ENCODE data around the gene SET.
"Not testable (repeated sequence)": the region's sequence is repeated elsewhere in the genome, so short reads cannot be mapped to it uniquely, and the experiment has no call there.

The SET gene

DNA sequence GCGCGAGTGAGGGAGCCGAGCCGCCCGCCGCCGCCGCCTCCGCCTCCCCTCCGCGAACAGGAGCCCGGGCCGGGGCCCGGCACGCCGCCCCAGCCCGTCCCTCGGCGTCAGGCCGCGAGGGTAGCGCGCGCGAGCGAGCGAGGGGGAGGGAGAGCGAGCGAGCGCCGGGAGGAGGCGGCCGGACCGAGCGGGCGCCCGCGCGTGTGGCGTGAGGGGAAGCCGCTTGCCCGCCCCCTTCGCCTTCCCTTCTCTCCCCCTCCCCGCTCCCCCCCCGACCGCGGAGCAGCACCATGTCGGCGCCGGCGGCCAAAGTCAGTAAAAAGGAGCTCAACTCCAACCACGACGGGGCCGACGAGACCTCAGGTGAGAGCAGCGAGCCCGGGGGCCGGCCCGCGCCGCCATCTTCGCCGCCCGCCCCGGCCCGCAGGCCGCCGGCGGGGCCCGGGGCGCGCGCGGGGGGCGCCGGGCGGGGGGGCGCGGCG lies 312 bp downstream of the SET start:
- no peak for FAIRE-seq

DNA sequence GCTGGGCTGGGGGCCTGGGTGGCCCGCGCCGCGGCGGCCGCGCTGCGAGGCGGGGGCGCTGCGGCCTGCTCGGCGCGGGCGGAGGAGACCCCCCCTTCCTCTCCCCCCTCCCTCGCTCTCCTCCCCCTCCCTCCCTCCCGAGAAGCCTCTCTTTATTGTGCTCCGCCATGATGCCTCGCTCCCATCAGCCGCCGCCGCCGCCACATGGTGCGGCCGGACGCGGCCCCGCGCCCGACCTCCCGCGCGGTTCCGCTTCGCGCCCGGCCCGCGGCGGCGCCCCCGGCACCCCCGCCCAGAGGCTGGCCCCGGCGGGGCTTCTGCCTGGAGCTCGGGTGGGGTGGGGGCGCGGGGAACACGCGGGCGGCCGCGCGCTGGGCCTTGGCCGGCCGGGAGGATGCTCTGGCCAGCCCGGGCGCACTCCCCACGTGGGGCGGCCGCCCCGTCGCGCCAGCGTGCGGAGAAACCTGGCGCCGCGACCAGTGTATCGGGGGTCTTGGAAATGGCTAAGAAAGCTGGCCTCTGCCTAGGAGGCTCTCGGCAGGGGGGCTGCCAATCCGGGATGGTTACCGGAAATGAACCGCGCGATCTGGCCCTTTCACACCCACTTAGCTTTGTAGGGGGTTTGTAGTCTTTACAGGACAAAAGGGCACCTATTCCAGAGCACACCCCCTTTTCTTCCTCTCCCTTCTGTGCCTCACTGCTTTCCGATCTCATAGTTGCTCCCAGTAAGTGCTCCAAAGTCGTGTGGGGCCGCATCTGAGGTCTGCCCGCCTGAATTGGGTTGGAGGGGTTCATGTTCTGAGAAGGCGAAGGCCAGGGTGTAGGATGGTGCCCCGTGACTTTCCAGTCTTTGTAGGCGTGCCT lies 1.0 kb downstream of the SET start:
- no peak for FAIRE-seq

DNA sequence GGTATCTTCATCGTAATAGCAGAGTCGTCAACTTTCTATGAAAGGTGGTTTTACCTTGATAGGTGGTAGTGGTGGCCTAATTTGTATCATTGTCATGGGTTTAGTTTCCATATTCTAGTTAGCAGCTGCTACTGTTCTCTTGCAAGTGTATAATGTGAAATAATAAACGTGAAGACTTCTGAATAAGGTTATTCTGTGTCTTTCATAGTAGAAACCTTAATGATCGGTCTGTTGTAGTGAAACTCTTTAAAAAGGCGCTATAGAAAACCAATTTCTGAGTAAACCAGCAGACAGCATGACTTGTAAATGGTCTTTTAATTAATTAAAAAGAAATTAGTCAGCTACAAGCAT lies 1.6 kb downstream of the SET start:
- no peak for FAIRE-seq

DNA sequence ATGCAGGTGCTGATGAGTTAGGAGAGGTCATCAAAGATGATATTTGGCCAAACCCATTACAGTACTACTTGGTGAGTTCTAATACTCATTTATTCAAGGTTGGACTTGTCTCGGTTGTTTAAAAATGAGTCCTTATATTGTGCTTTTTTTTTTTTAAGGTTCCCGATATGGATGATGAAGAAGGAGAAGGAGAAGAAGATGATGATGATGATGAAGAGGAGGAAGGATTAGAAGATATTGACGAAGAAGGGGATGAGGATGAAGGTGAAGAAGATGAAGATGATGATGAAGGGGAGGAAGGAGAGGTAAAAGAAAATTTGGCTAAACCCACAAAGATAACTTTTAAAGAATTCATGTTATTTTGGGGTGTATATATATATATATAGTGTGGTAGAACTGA lies 4.7 kb downstream of the SET start:
- not testable (repeated sequence) for FAIRE-seq

DNA sequence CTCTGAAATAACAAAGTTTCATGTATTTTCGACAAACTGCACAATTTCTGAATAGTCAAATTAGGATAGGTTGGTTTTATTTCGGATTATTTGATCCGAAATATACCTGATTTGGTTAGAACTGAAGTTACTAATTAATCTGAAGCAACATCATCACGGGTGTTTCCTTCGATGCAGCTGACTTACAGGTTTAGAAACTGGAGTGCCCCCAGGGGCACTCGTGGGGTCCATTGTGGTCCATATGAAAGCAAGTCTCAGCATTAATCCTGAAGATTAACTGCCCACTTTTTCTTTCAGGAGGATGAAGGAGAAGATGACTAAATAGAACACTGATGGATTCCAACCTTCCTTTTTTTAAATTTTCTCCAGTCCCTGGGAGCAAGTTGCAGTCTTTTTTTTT lies 5.3 kb downstream of the SET start:
- FAIRE-seq = no peak

DNA sequence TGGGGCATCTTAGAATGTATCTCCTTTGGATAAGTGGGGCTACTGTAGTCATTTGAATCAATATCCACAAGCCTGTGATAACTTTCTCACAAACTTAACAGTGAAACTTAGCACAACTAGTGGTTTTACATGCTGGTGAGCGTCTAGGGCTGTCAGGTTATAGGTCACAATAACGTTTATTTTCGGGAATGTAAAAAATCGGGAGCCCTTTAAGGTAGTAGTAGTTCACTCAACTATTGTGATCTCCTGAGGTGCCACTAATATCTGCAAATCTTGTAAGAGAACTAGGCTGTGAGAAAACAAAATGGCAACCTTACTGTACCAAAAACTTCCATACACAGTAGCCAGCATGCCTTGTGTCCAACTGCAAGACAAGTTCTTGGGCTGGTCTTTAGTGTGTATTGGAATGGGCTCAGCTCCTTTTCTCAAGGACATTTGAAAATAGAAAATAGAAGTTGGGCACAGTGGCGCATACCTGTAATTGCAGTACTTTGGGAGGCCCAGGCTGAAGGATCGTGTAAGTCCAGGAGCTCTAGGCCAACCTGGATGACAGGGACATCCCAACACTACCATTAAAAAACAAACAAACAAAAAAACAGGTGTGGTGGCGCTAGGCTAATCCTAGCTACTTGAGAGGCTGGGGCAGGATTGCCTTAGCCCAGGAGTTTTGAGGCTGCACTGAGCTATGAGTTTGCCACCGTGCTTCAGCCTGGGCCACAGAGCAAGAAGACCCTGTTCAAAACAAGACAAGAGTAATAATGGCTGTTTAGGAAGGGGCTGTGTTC lies 8.1 kb downstream of the SET start:
- FAIRE-seq = no peak

DNA sequence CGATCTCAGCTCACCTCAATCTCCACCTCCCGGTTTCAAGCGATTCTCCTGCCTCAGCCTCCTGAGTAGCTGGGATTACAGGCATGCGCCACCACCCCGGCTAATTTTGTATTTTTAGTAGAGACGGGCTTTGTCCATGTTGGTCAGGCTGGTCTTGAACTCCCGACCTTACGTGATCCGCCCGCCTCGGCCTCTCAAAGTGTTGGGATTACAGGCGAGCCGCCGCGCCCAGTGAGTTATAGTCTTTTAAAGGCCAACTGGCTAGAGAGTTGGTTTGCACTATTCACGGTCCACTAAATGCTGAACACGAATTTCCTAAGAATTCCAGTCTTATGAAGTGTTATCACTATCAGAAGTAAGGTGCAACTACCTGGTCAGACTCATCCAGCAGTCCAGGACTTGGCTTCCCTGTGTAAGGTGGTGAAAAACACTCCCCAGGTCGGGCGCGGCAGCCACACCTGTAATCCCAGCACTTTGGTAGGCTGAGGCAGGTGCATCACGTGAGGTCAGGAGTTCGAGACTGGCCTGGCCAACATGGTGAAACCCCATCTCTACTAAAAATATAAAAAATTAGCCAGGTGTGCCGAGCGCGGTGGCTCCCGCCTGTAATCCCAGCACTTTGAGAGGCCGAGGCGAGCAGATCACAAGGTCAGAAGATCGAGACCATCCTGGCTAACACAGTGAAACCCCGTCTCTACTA lies 10.2 kb downstream of the SET start:
- not testable (repeated sequence) for FAIRE-seq

DNA sequence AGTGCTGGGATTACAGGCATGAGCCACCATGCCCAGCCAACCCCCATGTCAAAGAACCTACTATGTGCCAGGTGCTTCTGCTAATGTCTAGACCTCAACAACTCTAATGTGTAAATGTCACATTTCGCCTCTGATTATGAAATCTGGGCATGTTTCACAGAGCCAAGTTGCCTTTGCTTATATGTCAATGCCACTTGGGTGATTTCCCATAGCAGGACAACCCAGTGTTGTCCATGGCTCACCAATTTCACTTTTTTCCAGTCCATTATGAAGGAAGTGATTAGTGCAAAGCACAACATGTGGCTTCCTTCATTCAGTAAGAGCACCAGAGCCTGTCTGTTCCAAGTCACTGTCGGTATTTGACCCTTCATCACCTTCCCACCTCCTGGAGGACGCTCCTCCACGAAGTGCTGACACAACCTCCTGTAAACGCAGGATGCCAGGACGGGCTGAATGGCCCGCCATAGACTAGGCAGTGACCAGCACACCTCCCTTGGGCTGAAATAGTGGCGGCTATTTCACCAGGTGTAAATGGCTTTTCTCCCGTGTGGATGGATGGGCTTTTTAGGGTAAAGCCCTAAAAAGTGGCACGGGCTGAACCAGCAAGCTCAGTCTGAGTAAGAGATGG lies 12.3 kb downstream of the SET start:
- no peak for FAIRE-seq

DNA sequence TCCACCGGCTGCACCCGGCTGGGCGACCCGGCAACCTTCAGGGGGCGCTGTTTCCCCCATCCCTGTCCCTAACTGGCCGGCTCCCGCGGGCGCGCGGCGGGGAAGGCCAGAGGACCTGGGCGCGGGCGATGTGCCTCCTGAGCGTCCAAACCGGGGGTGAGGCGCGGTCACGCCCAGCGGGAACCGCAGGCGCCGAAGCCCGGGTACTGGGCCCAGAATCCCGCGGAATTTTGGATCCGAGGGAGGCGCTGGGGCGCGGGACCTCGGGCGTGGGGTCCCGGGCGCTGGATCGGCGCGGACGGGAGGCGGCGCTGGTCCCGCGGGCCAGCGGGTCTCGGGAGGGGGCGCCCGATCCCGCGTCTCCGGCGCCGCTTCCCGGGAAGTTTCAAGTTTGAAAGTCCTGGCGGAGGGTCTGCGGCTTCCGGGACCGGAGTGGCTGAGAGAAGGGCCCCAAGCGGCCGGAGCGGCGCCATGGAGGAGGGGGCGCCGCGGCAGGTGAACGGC lies 13.5 kb downstream of the SET start, which contains the start of gene PKN3:
Gene PKN3, plus strand, starts transcription at position 59 of the 504 bp plus-strand sequence. Its CDS starts 413 bp downstream, at position 472.
- peak; percentile 8 for FAIRE-seq

DNA sequence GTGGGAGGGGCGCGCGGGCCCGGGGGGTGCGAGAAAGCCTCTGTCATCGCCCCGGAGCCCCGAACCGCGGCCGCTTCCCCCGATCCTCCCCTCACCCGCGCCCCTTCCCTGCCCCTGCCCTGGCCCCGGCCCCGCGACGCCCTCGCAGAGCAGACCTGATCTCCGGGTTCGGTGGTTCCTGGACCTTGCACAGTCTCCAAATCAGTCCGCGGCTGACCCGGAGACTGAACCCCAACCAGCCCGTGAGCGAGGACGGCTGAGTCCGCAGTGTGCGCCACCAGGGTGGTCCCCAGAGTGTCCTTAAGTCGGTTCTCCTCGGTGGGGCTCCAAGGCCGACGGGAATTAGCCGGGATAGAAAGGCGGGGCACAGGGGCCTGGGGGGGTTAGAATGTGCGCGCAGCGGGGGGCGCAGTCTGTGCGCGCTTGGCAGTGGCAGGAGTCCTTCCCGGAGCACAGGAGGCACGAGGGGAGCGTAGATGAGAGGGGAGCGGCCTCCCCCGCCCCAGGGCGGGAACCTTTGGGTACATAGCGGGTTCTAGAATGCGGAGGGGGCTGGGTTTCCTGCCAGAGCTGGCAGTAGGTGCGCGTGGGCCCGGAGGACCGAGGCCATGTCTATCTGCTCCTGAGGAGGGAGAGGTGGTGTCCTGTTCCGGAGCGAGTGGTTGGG lies 14.1 kb downstream of the SET start:
- FAIRE-seq = no peak

DNA sequence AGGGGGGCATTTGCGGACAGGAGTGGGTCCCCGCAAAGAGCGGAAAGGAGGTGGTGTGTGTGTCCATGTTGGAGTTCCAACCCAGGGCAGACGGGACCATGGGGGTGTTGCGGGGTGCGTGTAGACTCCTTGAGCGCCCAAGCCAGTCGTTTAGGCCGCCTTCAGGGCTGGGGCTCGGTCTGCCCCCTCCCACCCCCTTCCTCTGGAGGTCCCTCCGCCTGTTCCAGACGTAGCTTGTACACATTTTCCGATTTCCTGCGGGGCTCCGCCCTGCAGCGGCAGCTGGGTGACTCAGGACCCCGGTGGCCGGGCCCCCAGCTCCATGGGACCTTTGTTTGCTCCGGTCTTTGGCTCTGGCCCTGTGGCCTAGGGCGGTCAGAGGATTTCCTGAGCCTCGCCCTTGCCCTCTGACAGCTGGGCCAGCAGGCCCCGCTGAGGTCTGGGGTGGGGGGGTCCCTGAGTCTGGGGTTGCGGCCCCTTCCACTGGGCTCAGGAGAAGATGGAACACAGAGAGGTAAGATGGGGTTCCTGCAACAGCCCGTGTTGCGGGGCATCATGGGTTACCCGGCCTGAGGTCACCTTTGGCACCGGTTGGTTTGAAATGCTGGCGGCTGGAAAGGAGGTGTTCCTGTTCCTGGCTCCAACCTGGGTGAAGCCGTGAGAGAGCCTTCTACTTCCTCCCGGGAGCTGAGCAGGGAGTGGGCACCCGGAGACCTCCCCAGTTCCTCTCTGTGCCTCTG lies 14.8 kb downstream of the SET start:
- FAIRE-seq = no peak

DNA sequence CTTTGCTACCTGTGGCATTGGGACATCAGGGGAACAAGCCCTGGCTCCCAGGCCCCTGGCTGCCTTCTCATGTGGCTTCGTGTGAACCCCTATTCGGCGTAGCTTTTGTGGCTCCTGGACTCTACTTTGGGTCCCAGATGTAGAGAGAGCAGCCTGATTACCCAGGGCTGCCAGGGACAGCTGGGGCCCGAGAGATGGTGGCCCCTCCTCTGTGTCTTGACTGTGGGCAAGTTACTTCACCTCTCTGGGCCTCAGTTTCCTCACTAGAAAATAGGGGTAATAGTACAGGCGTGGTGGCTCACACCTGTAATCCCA lies 15.3 kb downstream of the SET start:
- FAIRE-seq = no peak

DNA sequence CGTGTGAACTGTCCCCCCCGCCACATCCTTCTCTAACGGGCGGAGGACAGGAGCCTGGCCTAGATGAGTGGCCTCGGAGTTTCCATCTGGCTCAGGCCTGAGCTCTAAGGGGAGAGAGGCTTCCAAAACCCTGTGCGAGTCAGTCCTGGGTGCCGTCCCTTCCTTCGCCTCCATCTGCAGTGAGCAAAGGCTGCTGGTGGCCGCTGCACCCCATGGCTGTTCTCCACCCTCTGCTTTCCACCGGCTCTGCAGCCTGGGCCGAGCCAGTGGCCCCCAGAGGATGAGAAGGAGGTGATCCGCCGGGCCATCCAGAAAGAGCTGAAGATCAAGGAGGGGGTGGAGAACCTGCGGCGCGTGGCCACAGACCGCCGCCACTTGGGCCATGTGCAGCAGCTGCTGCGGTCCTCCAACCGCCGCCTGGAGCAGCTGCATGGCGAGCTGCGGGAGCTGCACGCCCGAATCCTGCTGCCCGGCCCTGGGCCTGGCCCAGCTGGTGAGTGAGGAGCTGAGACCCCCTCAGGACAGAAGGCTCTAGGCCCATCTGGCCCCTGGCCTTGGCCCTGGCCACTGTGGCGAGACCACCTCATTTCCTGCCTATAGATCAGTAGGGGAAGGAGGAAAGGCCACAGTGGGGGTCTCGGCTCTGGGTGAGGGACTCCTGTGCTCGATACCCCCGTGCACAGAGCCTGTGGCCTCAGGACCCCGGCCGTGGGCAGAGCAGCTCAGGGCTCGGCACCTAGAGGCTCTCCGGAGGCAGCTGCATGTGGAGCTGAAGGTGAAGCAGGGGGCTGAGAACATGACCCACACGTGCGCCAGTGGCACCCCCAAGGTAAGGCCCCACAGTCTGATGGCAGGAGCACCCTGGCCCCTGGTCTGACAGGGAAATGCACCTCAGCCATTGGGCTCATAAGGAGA lies 16.3 kb downstream of the SET start:
- FAIRE-seq = no peak

DNA sequence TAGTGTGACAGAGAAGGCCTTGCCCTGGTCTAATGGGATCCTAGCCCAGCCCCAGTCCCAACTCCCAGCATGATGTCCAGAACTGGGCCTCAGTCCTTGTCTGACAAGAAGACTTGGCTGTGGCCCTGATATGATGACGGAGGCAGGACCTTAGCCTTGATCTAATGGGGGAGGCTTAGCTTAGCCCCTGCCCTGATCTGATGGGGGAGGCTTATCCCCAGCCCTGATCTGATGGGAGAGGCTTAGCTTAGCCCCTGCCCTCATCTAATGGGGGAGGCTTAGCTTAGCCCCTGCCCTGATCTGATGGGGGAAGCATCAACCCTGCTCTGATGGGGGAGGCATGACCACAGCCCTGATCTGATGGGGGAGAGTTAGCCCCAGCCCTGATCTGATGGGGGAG lies 17.0 kb downstream of the SET start:
- FAIRE-seq = no peak

DNA sequence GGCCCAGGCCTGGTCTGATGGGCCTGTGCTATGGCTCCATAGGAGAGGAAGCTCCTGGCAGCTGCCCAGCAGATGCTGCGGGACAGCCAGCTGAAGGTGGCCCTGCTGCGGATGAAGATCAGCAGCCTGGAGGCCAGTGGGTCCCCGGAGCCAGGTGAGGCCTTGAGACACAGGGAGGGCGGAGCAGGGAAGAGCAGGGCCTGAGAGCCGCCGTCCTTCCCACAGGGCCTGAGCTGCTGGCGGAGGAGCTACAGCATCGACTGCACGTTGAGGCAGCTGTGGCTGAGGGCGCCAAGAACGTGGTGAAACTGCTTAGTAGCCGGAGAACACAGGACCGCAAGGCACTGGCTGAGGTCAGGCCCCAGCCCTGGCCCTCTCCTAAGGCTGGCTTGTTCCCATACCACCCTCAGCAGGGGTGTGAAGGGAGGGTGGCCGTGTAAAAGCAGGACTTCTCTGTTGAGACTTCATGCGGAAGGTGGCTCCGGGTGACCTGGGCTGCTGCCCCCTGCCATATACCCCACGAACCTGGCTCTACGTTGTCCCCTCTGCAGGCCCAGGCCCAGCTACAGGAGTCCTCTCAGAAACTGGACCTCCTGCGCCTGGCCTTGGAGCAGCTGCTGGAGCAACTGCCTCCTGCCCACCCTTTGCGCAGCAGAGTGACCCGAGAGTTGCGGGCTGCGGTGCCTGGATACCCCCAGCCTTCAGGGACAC lies 17.8 kb downstream of the SET start:
- FAIRE-seq = no peak

DNA sequence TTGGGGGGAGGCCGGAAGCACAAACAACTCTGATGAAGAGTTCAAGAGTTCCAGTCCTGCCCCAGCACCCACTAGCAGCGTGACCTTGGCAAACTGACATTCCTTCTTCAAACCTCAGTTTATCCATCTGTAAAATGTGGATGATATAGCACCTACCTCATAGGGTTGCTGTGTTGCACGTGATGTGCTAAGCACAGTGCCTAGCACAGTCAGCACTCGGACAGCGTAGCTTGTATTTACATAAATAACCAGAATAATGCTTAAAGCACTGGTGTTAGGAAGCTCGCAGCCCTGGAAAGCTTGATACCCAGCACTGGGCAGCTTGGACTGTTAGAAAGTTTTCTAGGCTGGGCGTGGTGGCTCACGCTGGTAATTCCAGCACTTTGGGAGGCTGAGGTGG lies 18.4 kb downstream of the SET start:
- no peak for FAIRE-seq

DNA sequence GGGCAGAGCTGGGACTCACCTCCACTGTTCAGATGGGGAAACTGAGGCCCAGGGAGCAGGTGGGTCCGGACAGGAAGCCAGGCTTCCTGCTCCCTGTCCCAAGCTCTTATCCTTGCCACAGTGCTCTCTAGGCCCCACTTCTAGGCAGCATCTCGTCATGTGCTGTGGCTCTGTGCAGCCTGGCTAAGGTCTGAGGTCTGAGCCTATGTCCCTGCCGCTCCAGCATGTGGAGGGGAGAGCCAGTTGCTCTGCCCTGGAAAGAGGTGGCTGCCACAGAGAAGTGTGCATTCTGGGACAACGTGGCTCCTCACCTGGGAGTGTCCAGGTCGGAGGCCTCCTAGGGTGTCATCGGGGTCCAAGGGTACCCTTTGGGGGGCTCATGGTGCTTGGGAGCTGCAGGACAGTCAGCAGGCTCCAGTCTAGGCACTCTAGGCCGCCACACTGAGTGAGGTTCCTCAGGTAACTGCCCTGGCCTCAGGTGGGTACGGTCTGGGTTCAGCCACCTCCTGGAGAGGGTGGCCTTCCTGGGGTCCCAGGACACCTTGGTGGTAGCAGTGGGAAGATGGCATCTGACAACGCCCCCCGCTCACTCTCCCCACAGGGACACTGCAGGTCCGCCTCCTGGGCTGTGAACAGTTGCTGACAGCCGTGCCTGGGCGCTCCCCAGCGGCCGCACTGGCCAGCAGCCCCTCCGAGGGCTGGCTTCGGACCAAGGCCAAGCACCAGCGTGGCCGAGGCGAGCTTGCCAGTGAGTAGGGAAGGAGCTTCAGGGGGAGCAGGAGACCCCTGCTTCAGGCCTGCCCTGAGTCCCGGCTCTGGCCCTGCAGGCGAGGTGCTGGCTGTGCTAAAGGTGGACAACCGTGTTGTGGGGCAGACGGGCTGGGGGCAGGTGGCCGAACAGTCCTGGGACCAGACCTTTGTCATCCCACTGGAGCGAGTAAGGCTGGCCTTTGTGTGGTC lies 23.7 kb downstream of the SET start:
- no peak for FAIRE-seq

DNA sequence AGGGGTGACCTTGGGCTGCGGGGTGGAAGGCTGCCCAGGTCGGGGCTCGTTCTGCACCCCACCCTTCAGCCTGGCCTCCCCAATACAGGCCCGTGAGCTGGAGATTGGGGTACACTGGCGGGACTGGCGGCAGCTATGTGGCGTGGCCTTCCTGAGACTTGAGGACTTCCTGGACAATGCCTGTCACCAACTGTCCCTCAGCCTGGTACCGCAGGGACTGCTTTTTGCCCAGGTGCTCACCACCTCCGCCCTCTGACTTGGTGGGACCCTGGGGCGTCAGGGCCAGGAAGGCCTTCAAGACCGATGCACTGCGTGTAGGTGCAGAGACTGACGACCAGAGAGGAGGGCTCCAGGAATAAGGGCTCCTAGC lies 24.4 kb downstream of the SET start:
- FAIRE-seq = no peak

All from G401.6 (cell line).